Neural cell (in vitro differentiated cells): ENCODE results near the gene SEC24C. TPM values are rescaled to one million over a fixed set of nuclear protein-coding genes. Genes with fewer than 3 reads are reported as not detected.
"Not testable (repeated sequence)": the region's sequence is repeated elsewhere in the genome, so short reads cannot be mapped to it uniquely, and the experiment has no call there.

Experiments used
- H2AFZ ChIP-seq: fragments of 200-600, 300-800 bp; sonication (generic), shearing (Covaris generic); 2 replicates; pipeline ENCODE4 v1.6.0; 2014; ENCODE audit warnings: low read depth, mild to moderate bottlenecking, antibody characterized with exemption, low read length, moderate library complexity
- H3F3A ChIP-seq: fragments of 200-600 bp; shearing (Covaris generic); 2 replicates; pipeline ENCODE4 v1.6.1; 2016; ENCODE audit warnings: mild to moderate bottlenecking, moderate library complexity, mixed read lengths, antibody characterized with exemption, low read length; ENCODE audit not compliant: insufficient read depth, poor library complexity, severe bottlenecking
- H3K27ac ChIP-seq: fragments of 200-600, 300-800 bp; sonication (generic), shearing (Covaris generic); 2 replicates; pipeline ENCODE4 v1.5.1; 2014; ENCODE audit warnings: mild to moderate bottlenecking, low read length, moderate library complexity
- H3K27me3 ChIP-seq: fragments of 300-800, 200-600 bp; sonication (generic), shearing (Covaris generic); 2 replicates; pipeline ENCODE4 v1.6.0; 2014; ENCODE audit warnings: mild to moderate bottlenecking, low read depth, low read length, moderate library complexity; ENCODE audit not compliant: insufficient read depth
- H3K36me3 ChIP-seq: fragments of 300-800, 200-600 bp; sonication (generic), shearing (Covaris generic); 2 replicates; pipeline ENCODE4 v1.5.1; 2014; ENCODE audit warnings: mild to moderate bottlenecking, antibody characterized with exemption, low read length, moderate library complexity; ENCODE audit not compliant: insufficient read depth
- H3K4me2 ChIP-seq: fragments of 300-800, 200-600 bp; sonication (generic), shearing (Covaris generic); 2 replicates; pipeline ENCODE4 v1.6.0; 2014; ENCODE audit warnings: mild to moderate bottlenecking, low read length
- H3K4me3 ChIP-seq: fragments of 300-800, 200-600 bp; sonication (generic), shearing (Covaris generic); 2 replicates; pipeline ENCODE4 v1.5.1; 2014; ENCODE audit warnings: mild to moderate bottlenecking, low read length, moderate library complexity
- H3K79me2 ChIP-seq: fragments of 200-600 bp; shearing (Covaris generic); replicated peaks from 2 replicates; pipeline ENCODE4 v1.6.0; 2014; ENCODE audit warnings: mild to moderate bottlenecking, low read length, moderate library complexity; ENCODE audit not compliant: insufficient read depth
- H3K9ac ChIP-seq: fragments of 300-800, 200-600 bp; sonication (generic), shearing (Covaris generic); 2 replicates; pipeline ENCODE4 v1.6.1; 2016; ENCODE audit warnings: mild to moderate bottlenecking, low read length, mixed read lengths
- H3K9me2 ChIP-seq: fragments of 200-600 bp; shearing (Covaris generic); 2 replicates; pipeline ENCODE4 v1.6.1; 2016; ENCODE audit warnings: mild to moderate bottlenecking, low read length, mixed read lengths; ENCODE audit not compliant: insufficient read depth
- H3K9me3 ChIP-seq: fragments of 200-600, 300-800 bp; sonication (generic), shearing (Covaris generic); 2 replicates; pipeline ENCODE4 v1.6.1; 2016; ENCODE audit warnings: mild to moderate bottlenecking, mixed run types, low read length, moderate library complexity, mixed read lengths
- H4K20me1 ChIP-seq: fragments of 200-600 bp; shearing (Covaris generic); 2 replicates; pipeline ENCODE4 v1.6.1; 2016; ENCODE audit warnings: mild to moderate bottlenecking, mixed run types; ENCODE audit not compliant: insufficient read depth
- EP300 ChIP-seq: fragments of 450-650 bp; conservative IDR thresholded peaks from 2 replicates; pipeline ENCODE4 v1.6.1; 2014; ENCODE audit warnings: antibody characterized with exemption, mild to moderate bottlenecking, moderate library complexity; ENCODE audit not compliant: poor library complexity, severe bottlenecking
- EZH2 ChIP-seq: fragments of 200-600, 300-800 bp; shearing (Covaris generic), sonication (generic); IDR thresholded peaks from 2 replicates; pipeline ENCODE4 v1.6.1; 2014; ENCODE audit warnings: antibody characterized with exemption, low read length, borderline replicate concordance, mild to moderate bottlenecking; ENCODE audit not compliant: insufficient read depth, poor library complexity, severe bottlenecking
- MXI1 ChIP-seq: fragments of 450-650 bp; conservative IDR thresholded peaks from 2 replicates; pipeline ENCODE4 v1.6.1; 2014; ENCODE audit warnings: antibody characterized with exemption, mild to moderate bottlenecking; ENCODE audit not compliant: poor library complexity, severe bottlenecking
- POLR2AphosphoS5 ChIP-seq: IDR thresholded peaks from 2 replicates; pipeline ENCODE4 v1.6.1; 2012
- RAD21 ChIP-seq: fragments of 450-650 bp; conservative IDR thresholded peaks from 2 replicates; pipeline ENCODE4 v1.6.1; 2014; ENCODE audit warnings: antibody characterized with exemption, mild to moderate bottlenecking, moderate library complexity
- SMC3 ChIP-seq: fragments of 450-650 bp; conservative IDR thresholded peaks from 2 replicates; pipeline ENCODE4 v1.6.1; 2014; ENCODE audit warnings: antibody characterized with exemption, mild to moderate bottlenecking, moderate library complexity; ENCODE audit not compliant: poor library complexity
- TAF1 ChIP-seq: IDR thresholded peaks from 2 replicates; pipeline ENCODE4 v1.6.1; 2012; ENCODE audit warnings: low read depth
- polyA plus RNA-seq: library from polyadenylated mRNA; depleted of rRNA; stranded (reverse); fragments of >200 nt; gene quantifications from 2 replicates; pipeline ENCODE4 v1.2.3, GENCODE V29; 2014
- TF ChIP-seq, protein P1 (sequence below): IDR thresholded peaks from 2 replicates; pipeline ENCODE4 v1.6.1; 2012; ENCODE audit warnings: borderline replicate concordance

SEC24C gene
- polyA plus RNA-seq, 1 donor from 2014 or later, result 43.0 TPM

DNA sequence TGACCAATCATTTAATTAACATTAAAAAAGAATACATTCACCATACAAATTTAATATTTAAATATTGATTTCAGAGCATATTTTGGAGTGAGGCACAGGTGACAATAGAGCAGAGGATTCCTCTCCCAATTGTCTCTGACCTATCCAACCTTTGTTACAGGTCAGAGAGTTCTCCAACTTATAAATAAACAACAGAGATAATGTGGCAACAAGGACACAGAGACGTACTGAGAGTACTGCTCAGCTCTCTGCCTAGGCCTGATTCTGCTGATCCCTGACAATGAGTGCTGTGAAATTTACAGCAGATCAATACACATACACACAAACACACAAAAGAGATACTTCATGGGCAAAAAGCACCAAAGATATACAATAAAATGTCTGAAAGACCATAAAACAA, 27.9 kb upstream of the SEC24C start:
- no peaks in the 10 kb centered on the region for H3K36me3 ChIP-seq
- no peaks in the 10 kb centered on the region for H3K27me3 ChIP-seq
- no peak overlapping the region for H3K4me2 ChIP-seq
- H3K79me2 ChIP-seq, result no peaks in the 10 kb centered on the region
- H3K4me3 ChIP-seq, result no peak overlapping the region
- H3K9me3 ChIP-seq, result no peaks in the 10 kb centered on the region
- H2AFZ ChIP-seq, result no peak overlapping the region
- no peak overlapping the region for H3K9ac ChIP-seq
- H3F3A ChIP-seq, result no peaks in the 10 kb centered on the region
- H3K9me2 ChIP-seq, result no peaks in the 10 kb centered on the region
- H4K20me1 ChIP-seq, result no peaks in the 10 kb centered on the region
- no peak overlapping the region for H3K27ac ChIP-seq
- no peak for TF ChIP-seq RAD21
- no peak for TF ChIP-seq MXI1
- no peak for TF ChIP-seq TAF1
- no peak for TF ChIP-seq SMC3
- TF ChIP-seq, protein P1, sequence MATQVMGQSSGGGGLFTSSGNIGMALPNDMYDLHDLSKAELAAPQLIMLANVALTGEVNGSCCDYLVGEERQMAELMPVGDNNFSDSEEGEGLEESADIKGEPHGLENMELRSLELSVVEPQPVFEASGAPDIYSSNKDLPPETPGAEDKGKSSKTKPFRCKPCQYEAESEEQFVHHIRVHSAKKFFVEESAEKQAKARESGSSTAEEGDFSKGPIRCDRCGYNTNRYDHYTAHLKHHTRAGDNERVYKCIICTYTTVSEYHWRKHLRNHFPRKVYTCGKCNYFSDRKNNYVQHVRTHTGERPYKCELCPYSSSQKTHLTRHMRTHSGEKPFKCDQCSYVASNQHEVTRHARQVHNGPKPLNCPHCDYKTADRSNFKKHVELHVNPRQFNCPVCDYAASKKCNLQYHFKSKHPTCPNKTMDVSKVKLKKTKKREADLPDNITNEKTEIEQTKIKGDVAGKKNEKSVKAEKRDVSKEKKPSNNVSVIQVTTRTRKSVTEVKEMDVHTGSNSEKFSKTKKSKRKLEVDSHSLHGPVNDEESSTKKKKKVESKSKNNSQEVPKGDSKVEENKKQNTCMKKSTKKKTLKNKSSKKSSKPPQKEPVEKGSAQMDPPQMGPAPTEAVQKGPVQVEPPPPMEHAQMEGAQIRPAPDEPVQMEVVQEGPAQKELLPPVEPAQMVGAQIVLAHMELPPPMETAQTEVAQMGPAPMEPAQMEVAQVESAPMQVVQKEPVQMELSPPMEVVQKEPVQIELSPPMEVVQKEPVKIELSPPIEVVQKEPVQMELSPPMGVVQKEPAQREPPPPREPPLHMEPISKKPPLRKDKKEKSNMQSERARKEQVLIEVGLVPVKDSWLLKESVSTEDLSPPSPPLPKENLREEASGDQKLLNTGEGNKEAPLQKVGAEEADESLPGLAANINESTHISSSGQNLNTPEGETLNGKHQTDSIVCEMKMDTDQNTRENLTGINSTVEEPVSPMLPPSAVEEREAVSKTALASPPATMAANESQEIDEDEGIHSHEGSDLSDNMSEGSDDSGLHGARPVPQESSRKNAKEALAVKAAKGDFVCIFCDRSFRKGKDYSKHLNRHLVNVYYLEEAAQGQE, result no peak

DNA sequence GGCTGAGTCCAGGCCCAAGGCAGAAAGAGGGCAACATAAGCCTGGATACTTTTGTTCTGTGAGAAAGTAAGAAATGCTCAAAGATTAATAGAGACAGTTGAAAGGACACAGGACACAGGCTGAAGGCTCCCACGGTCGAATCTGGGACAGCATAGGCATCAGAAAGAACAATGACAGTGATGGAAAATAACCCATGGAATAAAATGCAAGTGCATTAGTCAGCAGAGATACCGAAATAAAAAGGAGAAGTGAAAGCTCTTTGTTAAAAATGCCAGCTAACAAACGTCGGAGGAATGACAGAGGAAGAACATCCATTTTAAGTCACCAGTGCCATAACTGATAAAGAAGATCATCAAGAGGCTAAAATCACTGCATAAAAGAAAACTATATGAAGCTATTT, 26.6 kb upstream of the SEC24C start:
- H3K27me3 ChIP-seq, result no peaks in the 10 kb centered on the region
- H3K9me3 ChIP-seq, result no peaks in the 10 kb centered on the region
- H3K4me3 ChIP-seq, result no peak overlapping the region
- no peaks in the 10 kb centered on the region for H3K79me2 ChIP-seq
- TF ChIP-seq, protein P1, result no peak
- no peak for TF ChIP-seq EZH2
- TF ChIP-seq TAF1, result no peak
- TF ChIP-seq POLR2AphosphoS5, result no peak
- TF ChIP-seq EP300, result no peak
- TF ChIP-seq SMC3, result no peak
- TF ChIP-seq MXI1, result no peak
- no peaks in the 10 kb centered on the region for H4K20me1 ChIP-seq
- H3K27ac ChIP-seq, result no peak overlapping the region
- no peak overlapping the region for H3K4me2 ChIP-seq
- H3K9me2 ChIP-seq, result no peaks in the 10 kb centered on the region
- H2AFZ ChIP-seq, result no peak overlapping the region
- H3K36me3 ChIP-seq, result no peaks in the 10 kb centered on the region
- no peak overlapping the region for H3K9ac ChIP-seq
- H3F3A ChIP-seq, result no peaks in the 10 kb centered on the region

DNA sequence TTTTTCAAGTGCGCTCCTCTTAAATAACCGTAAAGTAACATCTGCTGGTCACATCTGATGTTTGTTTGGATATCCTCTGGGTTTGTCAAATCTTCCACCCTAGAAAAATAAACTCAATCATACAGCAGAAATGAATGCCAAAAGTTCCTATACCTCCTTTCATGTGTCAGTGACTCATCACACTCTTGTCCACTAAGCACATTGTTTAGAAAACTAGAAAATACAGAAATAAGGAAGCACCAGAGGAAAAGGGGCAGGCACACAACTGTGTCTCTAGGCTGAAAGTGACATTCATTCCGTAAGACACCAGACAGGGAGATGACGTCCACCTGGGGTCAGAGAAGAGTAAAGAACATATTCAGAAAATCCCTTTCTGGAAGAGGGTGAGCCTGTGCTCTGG, 23.6 kb upstream of the SEC24C start:
- H3F3A ChIP-seq, H3K9me3 ChIP-seq, H3K4me2 ChIP-seq, H3K27ac ChIP-seq, H3K9ac ChIP-seq, H3K9me2 ChIP-seq, H3K79me2 ChIP-seq, H4K20me1 ChIP-seq, H3K36me3 ChIP-seq, H2AFZ ChIP-seq, H3K27me3 ChIP-seq, H3K4me3 ChIP-seq: not testable (repeated sequence)
